ENCODE measurements around the gene MINPP1. TPM values are rescaled to one million over a fixed set of nuclear protein-coding genes. Genes with fewer than 3 reads are reported as not detected.
A peak's percentile ranks its signal among the peaks of the same experiment; 100 is the strongest.

Gene MINPP1
- total RNA-seq, 1 experiment from 2014 or later, result 34.9 TPM

- in situ Hi-C loops (cut with HindIII; ENCODE audit: low pct_unique_long_range_greater_than_20kb, low sequenced_read_pairs), result no loop called here
These were observed 4.1 kb downstream of the MINPP1 start for GRCh38 chr10:87508837-87509236.

GRCh38 chr10:87510025-87510424 lies 5.3 kb downstream of the MINPP1 start:
- in situ Hi-C loops (cut with HindIII; ENCODE audit: low pct_unique_long_range_greater_than_20kb, low sequenced_read_pairs), result no loop called here
- no peak for DNase-seq (ENCODE audit: low read depth)

More at GRCh38 chr10:87508837-87509236, 4.1 kb downstream of the MINPP1 start:
- no peak for DNase-seq (ENCODE audit: low read depth)

DNA sequence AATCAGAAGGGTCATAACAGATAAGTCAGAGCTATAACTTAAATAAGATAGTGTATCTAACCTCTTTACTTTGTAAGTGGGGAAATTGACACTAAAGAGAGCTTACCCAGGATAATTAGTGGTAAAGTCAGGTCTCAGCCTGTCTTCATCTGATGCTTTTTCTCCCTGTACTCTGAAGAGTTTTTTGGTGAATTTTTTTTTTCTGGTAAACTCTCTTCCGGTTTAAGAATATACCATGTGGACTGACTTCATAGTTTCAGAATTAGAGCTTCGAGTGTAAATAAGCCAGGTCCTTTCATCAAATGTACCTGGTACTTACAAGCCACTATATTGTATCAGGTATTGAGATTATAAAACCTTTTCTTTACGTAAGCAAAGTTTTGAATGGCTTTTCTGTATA lies 6.8 kb downstream of the MINPP1 start:
- no peak for DNase-seq (ENCODE audit: low read depth)
- in situ Hi-C loops (cut with HindIII; ENCODE audit: low pct_unique_long_range_greater_than_20kb, low sequenced_read_pairs), result no loop called here

- in situ Hi-C loops (cut with HindIII; ENCODE audit: low pct_unique_long_range_greater_than_20kb, low sequenced_read_pairs), result no loop called here
- DNase-seq (ENCODE audit: low read depth), result no peak
These were observed 14.2 kb downstream of the MINPP1 start for GRCh38 chr10:87518937-87519336.

DNA sequence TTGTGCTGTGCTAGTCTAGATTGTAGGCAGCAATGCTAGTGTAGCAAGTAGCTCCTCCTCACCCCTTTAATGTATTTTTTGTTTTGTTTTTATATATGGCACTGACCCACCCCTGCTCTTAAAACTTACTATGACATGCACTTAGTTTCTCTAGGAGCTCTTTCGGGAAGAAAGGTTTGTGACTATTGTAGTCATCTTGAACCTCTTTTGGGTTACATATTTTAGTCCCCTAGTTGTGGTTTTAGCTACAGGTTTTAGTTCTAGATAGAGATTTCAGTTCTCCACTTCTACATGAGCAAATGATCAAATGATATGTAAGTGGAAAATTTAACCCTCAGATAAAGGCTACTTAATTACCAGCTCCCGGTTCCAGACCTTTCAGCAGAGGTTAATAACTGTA lies 14.9 kb downstream of the MINPP1 start:
- no peak for DNase-seq (ENCODE audit: low read depth)
- in situ Hi-C loops (cut with HindIII; ENCODE audit: low pct_unique_long_range_greater_than_20kb, low sequenced_read_pairs), result no loop called here

DNA sequence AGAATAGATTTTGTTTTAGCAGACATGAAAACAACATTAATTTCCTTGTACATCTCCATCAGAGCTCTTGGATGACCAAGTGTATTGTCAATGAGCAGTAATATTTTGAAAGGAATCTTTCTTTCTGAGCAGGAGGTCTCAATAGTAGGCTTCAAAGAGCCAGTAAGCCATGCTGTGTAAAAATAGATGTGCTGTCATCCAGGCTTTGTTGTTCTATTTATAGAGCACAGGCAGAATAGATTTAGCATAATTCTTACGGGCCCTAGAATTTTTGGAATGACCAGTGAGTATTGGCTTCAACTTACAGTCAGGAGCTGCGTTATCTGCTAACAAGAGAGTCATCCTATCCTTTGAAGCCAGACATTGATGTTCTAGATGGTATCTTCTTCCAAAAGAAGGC lies 19.0 kb downstream of the MINPP1 start:
- DNase-seq (ENCODE audit: low read depth), result no peak
- in situ Hi-C loops (cut with HindIII; ENCODE audit: low pct_unique_long_range_greater_than_20kb, low sequenced_read_pairs), result no loop called here

DNA sequence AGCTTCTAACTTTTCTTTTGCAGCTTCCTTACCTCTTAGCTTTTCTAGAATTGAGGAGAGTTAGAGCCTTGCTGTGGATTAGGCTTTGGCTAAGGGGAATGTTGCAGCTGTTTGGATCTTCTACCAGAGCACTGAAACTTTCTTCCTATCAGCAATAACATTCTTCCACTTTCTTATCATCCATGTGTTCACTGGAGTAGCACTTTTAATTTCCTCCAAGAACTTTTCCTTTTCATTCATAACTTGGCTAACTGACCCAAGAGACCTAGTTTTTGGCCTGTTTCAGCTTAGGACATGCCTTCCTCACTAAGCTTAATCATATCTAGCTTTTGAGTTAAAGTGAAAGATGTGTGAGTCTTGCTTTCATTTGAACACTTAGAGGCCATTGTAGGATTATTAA lies 19.6 kb downstream of the MINPP1 start:
- in situ Hi-C loops (cut with HindIII; ENCODE audit: low pct_unique_long_range_greater_than_20kb, low sequenced_read_pairs), result no loop called here
- DNase-seq (ENCODE audit: low read depth), result no peak

- DNase-seq (ENCODE audit: low read depth), result no peak
- in situ Hi-C loops (cut with HindIII; ENCODE audit: low pct_unique_long_range_greater_than_20kb, low sequenced_read_pairs), result no loop called here
These were observed 27.4 kb downstream of the MINPP1 start for GRCh38 chr10:87531908-87532622.

DNA sequence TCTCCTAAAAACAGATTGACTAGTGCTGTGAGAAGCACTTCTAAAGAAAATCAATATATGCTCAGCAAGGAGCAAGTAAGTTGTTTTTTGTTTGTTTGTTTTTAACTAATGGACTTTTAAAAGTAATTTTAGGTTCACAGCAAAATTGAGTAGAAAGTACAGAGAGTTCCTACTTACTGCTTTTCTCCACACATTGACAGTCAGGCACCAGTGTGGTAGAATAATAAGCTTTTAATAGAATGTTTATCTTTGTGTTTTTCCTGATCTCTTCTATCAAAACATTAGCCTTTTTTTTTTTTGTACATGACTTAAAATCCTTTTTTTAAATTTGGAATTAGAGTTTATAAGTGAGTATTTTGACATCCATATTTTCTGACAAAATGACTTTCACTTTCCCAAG lies 28.0 kb downstream of the MINPP1 start:
- in situ Hi-C loops (cut with HindIII; ENCODE audit: low pct_unique_long_range_greater_than_20kb, low sequenced_read_pairs), result no loop called here

GRCh38 chr10:87534173-87534858 lies 29.6 kb downstream of the MINPP1 start:
- in situ Hi-C loops (cut with HindIII; ENCODE audit: low pct_unique_long_range_greater_than_20kb, low sequenced_read_pairs), result no loop called here

More for the DNA sequence above, 28.0 kb downstream of the MINPP1 start:
- no peak for DNase-seq (ENCODE audit: low read depth)

DNA sequence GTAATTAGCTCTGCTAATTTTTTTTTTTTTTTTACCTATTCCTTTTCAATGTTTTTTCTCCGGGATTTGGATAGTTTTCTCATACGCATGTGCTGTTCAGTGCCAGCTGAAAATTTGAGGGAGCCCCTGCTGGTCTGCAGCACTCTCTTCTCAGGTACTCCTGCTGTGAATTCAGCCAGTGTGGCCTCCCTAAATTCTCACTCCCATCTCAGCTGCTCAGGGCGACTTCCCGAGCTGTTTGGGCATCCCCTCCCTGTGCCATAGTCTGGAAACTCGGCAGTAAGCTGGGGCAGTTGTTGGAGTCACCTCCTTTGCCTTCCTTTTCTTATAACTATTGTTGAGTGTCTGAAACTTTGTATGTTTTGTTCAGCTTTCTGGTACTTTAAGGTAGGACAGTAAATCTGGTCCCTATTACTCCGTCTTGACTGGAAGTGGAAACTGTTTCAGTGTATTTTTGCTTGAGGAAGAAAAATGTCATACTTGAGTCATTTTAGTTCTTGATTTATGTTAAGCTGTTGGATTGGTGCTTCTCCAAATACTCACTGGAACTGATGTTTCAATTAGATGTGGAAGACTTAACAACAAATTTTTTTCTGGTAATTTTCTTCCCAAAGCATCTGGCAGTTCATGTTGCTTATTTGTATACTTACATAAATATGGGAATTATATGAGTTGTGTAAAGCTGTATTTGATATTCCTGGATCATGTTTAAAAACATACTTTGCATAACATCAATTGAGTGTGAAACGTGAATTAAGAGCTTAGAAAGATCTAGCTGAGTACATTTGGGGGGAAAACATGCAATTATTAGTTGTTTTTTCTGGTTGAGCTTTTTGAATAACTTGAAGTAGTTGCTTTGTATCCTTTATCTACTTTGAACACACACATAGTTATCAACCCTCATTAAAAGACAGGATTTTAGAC lies 33.7 kb downstream of the MINPP1 start:
- in situ Hi-C loops (cut with HindIII; ENCODE audit: low pct_unique_long_range_greater_than_20kb, low sequenced_read_pairs), result no loop called here
- DNase-seq (ENCODE audit: low read depth), result no peak

More at GRCh38 chr10:87534173-87534858, 29.6 kb downstream of the MINPP1 start:
- no peak for DNase-seq (ENCODE audit: low read depth)

- DNase-seq (ENCODE audit: low read depth), result peak; percentile 44
- in situ Hi-C loops (cut with HindIII; ENCODE audit: low pct_unique_long_range_greater_than_20kb, low sequenced_read_pairs), result no loop called here
These were observed 36.4 kb downstream of the MINPP1 start for GRCh38 chr10:87541114-87541513.

DNA sequence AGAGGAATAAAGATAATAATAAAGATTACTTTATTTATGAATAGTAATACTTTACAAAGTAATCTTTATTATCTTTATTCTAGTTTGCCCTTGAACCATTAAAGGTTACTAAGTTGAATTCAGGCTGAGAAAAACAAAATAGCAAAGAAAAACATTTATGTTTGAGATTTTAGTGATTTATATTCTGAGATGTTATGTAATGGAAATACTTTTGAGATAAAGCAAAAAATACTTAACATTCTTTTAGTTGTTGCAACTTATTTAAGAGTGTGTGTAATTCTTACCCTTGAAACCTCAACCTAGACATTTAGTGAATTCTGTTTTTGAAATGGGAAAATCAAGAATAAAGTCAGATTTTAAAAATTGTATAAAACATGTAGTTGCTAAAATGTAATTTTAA lies 40.0 kb downstream of the MINPP1 start:
- in situ Hi-C loops (cut with HindIII; ENCODE audit: low pct_unique_long_range_greater_than_20kb, low sequenced_read_pairs), result no loop called here
- no peak for DNase-seq (ENCODE audit: low read depth)

- in situ Hi-C loops (cut with HindIII; ENCODE audit: low pct_unique_long_range_greater_than_20kb, low sequenced_read_pairs), result no loop called here
- DNase-seq (ENCODE audit: low read depth), result no peak
These were observed 41.1 kb downstream of the MINPP1 start for GRCh38 chr10:87545783-87546182.

DNA sequence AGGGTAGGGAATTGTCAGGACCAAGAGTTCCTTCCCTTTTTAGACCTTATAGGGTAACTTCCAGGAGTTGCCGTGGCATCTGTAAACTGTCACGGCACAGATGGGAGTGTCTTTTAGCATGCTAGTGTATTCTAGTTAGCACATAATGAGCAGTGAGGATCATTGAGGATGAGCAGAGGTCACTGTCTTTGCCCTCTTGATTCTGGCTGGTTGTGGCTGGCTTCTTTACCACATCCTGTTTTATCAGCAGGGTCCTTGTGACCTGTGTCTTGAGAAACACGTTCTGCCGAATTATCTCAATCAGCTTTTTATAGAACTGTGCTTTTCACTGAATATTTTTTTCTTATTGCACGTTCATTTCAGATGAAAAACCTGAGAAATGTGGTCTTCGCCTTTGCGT lies 41.5 kb downstream of the MINPP1 start:
- no peak for DNase-seq (ENCODE audit: low read depth)
- in situ Hi-C loops (cut with HindIII; ENCODE audit: low pct_unique_long_range_greater_than_20kb, low sequenced_read_pairs), result no loop called here

- DNase-seq (ENCODE audit: low read depth), result no peak
- in situ Hi-C loops (cut with HindIII; ENCODE audit: low pct_unique_long_range_greater_than_20kb, low sequenced_read_pairs), result no loop called here
These were observed 42.3 kb downstream of the MINPP1 start for GRCh38 chr10:87546971-87547413.

DNA sequence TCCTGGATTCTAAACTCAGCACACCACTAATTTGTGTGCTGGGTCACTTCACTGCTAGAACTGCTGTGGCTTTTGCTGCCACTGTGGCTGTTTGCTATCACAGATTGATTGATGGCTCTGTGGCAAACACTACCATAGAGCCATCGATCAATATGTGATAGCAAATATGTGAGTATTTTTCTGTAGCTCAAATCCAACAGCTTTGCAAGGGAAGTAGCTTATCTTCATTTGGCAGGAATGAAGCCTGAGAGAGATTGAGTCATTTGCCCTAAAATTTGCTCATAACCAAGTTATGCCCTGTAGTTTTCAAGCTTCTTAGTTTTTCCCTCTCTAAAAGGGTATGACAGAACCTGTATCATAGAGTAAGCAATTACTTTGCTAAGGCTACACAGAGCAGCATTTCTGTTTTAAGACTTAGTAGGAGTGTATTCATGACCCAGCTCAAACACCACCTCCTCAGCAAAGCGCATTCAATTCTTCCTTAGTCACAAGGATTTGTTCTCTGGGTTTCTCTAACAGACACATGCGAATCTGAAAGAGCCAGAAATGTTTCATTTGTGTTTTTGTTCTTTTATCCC lies 43.1 kb downstream of the MINPP1 start:
- DNase-seq (ENCODE audit: low read depth), result no peak
- in situ Hi-C loops (cut with HindIII; ENCODE audit: low pct_unique_long_range_greater_than_20kb, low sequenced_read_pairs), result no loop called here

- in situ Hi-C loops (cut with HindIII; ENCODE audit: low pct_unique_long_range_greater_than_20kb, low sequenced_read_pairs), result no loop called here
- DNase-seq (ENCODE audit: low read depth), result no peak
These were observed 46.0 kb downstream of the MINPP1 start for GRCh38 chr10:87550741-87551140.
